Left ventricle myocardium inferior (tissue), 1 donor: Measurements from ENCODE around the gene NTM. TPM values are rescaled to one million over a fixed set of nuclear protein-coding genes. Genes with fewer than 3 reads are reported as not detected.

Experiments
- DNase-seq: peaks from one replicate; pipeline ENCODE4 v3.0.0-alpha.2; 2020
- H3K27ac ChIP-seq: fragments of 200-600 bp; replicated peaks from 2 replicates; pipeline ENCODE4 v1.8.0; 2021
- H3K27me3 ChIP-seq: fragments of 200-600 bp; 2 replicates; pipeline ENCODE4 v1.8.0; 2021; ENCODE audit warnings: low read depth
- H3K36me3 ChIP-seq: fragments of 200-600 bp; 2 replicates; pipeline ENCODE4 v1.8.0; 2021
- H3K4me1 ChIP-seq: fragments of 200-600 bp; 2 replicates; pipeline ENCODE4 v1.8.0; 2021
- H3K4me3 ChIP-seq: fragments of 200-600 bp; 2 replicates; pipeline ENCODE4 v1.8.0; 2021; ENCODE audit warnings: mild to moderate bottlenecking, moderate library complexity
- H3K9me3 ChIP-seq: fragments of 200-600 bp; replicated peaks from 2 replicates; pipeline ENCODE4 v1.8.0; 2021
- intact Hi-C: fragments of 100-400 bp; cut with micrococcal nuclease; formaldehyde crosslinking; loops from one replicate; pipeline ENCODE4 v1.11.0; 2022
- total RNA-seq: library from RNA; stranded (reverse); fragmentation: NEBNext Ultra II Directional; extraction: Animal tissue kit (Norgen Biotek cat#: 25700); gene quantifications from one replicate; pipeline ENCODE4 v1.2.1, GENCODE V29; 2021
- TF ChIP-seq, protein P1 (sequence below): fragments of 200-600 bp; IDR thresholded peaks from 2 replicates; pipeline ENCODE4 v1.8.0; 2021; ENCODE audit warnings: antibody characterized with exemption, mild to moderate bottlenecking, borderline replicate concordance
- donor health status: DM: no; HTN: yes; CAD: no; lungs with severe emphysema.

NTM gene
- total RNA-seq, 1 donor from 2014 or later: 1.0 TPM

DNA sequence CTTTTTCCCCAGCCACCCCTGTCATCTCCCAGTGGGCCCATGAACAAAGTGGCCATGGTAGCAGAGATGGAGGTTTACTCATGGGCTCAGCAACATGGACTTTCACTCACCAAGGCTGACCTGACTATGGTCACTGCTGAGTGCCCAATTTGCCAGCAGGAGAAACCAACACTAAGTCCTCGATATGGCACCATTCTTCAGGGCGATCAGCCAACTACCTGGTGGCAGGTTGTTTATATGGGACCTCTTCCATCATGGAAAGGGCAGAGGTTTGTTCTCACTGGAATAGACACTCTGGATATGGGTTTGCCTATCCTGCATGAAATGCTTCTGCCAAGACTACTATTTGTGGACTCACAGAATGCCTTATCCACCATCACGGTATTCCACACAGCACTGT is 1009.1 kb downstream of the NTM start:
- no peak overlapping the region for H3K27ac ChIP-seq
- H3K36me3 ChIP-seq: no peaks in the 10 kb centered on the region
- no peaks in the 10 kb centered on the region for H3K4me1 ChIP-seq
- intact Hi-C loops: no loop called here
- TF ChIP-seq, protein P1, sequence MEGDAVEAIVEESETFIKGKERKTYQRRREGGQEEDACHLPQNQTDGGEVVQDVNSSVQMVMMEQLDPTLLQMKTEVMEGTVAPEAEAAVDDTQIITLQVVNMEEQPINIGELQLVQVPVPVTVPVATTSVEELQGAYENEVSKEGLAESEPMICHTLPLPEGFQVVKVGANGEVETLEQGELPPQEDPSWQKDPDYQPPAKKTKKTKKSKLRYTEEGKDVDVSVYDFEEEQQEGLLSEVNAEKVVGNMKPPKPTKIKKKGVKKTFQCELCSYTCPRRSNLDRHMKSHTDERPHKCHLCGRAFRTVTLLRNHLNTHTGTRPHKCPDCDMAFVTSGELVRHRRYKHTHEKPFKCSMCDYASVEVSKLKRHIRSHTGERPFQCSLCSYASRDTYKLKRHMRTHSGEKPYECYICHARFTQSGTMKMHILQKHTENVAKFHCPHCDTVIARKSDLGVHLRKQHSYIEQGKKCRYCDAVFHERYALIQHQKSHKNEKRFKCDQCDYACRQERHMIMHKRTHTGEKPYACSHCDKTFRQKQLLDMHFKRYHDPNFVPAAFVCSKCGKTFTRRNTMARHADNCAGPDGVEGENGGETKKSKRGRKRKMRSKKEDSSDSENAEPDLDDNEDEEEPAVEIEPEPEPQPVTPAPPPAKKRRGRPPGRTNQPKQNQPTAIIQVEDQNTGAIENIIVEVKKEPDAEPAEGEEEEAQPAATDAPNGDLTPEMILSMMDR: no peak
- no peak overlapping the region for H3K4me3 ChIP-seq
- no peak for DNase-seq
- H3K9me3 ChIP-seq: peaks cover 20% of the 10 kb centered on the region
- H3K27me3 ChIP-seq: no peaks in the 10 kb centered on the region
